GM12875 (cell line): ENCODE data around the gene ATOH7.
"Not testable (repeated sequence)": the region's sequence is repeated elsewhere in the genome, so short reads cannot be mapped to it uniquely, and the experiment has no call there.

ENCODE experiments used
- H3K4me3 ChIP-seq: one replicate; pipeline ENCODE4 v1.5.1; 2011; ENCODE audit warnings: low read depth, low read length, control low read depth
- TF ChIP-seq, protein P1 (sequence below): IDR thresholded peaks from 2 replicates; pipeline ENCODE4 v1.5.1; 2011; ENCODE audit warnings: low read depth, mild to moderate bottlenecking, control low read depth, inconsistent platforms, low read length, moderate library complexity, borderline replicate concordance; ENCODE audit not compliant: insufficient read depth

The ATOH7 gene

DNA sequence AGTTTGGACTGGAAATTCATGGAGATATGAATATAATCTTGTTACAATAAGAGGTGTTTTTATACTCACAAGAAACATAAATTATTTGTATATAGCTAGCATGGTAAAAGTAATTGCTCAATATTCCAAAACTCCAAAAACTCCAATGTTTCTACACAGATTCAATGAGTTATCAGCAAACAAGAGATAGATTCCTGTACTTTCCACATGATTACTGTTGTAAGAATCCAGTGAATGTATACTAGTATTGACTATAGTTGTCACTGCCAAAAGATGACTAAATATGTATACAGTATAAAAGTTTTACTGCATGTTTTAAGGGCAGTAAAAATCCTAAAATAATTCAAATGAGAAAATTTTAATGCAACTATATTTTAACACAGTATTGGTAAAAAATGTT lies 10.7 kb downstream of the ATOH7 start:
- H3K4me3 ChIP-seq = no peak overlapping the region
- TF ChIP-seq, protein P1, sequence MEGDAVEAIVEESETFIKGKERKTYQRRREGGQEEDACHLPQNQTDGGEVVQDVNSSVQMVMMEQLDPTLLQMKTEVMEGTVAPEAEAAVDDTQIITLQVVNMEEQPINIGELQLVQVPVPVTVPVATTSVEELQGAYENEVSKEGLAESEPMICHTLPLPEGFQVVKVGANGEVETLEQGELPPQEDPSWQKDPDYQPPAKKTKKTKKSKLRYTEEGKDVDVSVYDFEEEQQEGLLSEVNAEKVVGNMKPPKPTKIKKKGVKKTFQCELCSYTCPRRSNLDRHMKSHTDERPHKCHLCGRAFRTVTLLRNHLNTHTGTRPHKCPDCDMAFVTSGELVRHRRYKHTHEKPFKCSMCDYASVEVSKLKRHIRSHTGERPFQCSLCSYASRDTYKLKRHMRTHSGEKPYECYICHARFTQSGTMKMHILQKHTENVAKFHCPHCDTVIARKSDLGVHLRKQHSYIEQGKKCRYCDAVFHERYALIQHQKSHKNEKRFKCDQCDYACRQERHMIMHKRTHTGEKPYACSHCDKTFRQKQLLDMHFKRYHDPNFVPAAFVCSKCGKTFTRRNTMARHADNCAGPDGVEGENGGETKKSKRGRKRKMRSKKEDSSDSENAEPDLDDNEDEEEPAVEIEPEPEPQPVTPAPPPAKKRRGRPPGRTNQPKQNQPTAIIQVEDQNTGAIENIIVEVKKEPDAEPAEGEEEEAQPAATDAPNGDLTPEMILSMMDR = no peak

DNA sequence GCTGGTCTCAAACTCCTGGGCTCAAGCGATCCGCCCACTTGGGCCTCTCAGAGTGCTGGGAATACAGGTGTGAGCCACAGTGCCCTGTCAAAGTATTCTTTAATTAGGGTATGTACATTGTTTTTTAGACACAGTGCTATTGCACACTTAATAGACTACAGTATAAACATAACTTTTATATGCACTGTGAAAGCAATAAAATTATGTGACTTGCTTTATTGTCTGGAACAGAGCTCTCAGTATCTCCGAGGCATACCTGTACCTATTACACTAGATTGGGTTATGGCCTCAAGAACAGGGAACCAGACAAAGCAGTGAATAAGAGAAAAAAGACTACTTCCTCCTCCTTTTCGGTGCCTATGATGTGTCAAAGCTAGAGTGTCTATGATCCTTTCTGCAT lies 13.1 kb downstream of the ATOH7 start:
- no peak overlapping the region for H3K4me3 ChIP-seq
- TF ChIP-seq, protein P1 = no peak

DNA sequence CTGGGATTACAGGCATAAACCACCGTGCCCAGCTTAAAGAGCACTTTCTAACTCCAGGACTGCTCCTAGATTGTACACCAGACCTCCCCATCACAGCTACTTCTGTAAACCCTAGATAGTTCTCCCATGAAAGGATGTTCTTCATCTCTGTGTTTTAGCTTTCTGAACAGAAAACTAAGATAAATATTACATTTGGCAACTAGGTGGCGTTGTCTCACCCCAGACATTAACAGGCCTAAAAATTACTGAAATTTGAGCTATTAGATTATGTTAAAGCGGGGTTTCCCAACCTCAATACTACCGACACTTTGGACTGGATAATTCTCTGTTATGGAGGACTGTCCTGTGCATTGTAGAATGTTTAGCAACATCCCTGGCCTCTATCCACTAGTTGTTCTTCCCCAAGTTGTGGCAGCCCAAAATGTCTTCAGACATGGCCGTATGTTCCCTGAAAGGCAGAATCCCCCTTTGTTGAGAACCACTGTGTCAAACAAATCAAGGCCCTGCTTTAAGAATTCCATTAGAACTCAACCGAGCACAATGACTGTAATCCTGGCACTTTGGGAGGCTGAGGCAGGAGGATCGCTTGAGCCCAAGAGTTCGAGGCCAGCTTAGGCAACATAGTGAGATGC lies 19.1 kb downstream of the ATOH7 start:
- no peak overlapping the region for H3K4me3 ChIP-seq
- TF ChIP-seq, protein P1 = peak; percentile 31; the same call in 1 of the 2 replicates

DNA sequence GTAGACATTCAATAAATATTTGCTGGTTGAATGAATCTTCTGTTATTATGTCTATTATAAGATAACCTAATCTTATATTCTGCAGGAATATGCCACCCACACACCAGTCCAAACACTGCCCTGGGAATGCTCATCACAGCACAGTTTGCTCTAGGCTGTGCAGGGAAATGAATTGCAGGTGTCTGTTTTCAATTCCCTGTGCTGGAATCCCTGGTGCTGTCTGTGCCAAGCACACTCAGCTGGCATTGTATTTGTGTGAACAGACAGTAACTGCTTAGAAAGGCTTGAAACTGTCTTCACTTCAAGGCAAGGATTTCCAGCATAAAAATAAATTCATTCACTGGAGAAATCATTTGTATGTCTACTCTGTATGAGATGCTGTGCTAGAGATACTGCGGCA lies 20.2 kb downstream of the ATOH7 start:
- no peak overlapping the region for H3K4me3 ChIP-seq
- TF ChIP-seq, protein P1 = no peak

DNA sequence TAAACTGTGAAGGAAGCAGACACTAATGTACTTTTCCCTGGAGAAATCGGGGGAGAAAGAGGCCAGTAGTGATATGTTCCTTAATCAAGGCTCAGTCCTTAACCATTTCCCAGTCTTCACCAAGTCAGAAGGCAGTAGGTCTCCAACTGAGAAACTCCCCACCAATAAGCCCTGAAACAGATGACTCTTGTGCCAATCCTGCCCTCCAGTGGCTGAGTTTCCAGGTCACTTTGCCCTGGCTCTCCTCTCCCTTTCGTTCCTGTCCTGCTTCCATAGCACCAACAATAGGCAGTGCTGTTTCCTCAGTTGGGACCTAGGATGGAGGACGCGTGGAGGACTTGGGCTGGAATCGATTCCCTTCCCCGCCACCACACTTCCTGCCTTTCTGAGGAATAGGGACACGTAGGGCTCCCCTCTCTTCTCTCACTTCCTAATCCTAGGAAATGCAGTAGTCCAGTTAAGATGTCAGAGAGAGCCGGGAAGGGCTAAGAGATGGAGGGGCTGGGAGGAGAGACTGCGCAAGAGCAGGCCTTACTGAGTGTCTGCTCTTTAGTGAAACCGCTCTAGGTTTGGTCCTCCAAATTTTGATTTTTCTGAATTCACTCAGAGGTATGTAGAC lies 23.4 kb downstream of the ATOH7 start:
- TF ChIP-seq, protein P1 = peak; percentile 39; the same call in 1 of the 2 replicates
- H3K4me3 ChIP-seq = no peak overlapping the region

DNA sequence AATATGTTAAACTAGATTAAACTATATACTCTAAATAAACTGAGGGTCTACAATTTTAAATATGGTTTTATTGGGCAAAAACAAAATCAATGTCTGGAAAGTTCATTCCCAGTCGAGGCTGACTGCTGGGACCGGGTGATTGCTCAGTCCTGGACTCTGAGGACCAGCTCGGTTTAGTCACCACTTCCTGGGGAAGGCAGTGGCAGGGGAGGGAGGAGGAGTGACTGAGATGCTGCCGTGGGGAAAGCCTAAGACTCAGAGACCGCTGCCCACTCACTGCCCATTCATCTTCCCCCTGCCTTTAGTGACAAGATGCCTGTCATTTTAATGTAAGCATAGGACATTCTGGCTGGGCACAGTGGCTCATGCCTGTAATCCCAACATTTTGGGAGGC lies 29.0 kb downstream of the ATOH7 start:
- TF ChIP-seq, protein P1 = no peak
- no peak overlapping the region for H3K4me3 ChIP-seq

DNA sequence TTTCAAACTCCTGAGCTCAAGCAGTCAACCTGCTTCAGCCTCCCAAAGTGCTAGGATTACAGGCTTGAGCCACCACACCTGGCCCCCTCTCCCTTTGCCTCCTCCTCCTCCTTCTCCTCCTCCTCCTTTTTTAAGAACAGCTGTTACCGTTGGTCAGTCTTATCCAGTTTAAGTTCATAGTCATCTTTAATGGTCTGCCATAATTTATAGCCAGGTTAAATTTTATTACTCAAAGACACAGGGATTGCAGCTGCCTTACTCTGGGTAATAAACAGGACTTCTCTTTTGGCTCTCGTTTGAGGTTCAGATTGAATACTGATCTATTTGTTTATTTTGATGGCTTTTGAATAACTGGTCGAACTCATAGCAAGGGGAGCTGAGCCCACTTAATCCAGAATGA lies 35.2 kb downstream of the ATOH7 start:
- TF ChIP-seq, protein P1 = no peak
- H3K4me3 ChIP-seq = no peak overlapping the region

DNA sequence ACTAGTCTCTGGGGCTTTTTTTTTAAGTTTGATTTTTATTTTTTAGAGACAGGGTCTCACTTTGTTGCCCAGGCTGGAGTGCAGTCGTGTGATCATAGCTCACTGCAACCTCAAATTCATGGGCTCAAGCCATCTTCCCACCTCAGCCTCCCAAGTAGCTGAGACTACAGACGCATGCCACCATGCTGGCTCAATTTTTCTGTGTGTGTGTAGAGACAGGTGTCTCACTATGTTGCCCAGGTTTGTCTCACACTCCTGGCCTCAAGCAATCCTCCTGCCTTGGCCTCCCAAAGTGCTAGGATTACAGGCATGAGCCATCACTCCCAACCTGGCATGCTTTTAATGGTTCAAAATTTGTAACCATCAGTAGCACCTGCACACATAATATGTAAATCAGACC lies 36.1 kb downstream of the ATOH7 start:
- not testable (repeated sequence) for H3K4me3 ChIP-seq
